HG02938 (cell line): ENCODE data around the gene GNA15.
A peak's percentile ranks its signal among the peaks of the same experiment; 100 is the strongest.
"Not testable (repeated sequence)": the region's sequence is repeated elsewhere in the genome, so short reads cannot be mapped to it uniquely, and the experiment has no call there.

Experiments used
- ATAC-seq: cut with Tn5 transposase; IDR thresholded peaks from one replicate; pipeline ENCODE4 v1.9.1; 2021; ENCODE audit warnings: mild to moderate bottlenecking, moderate library complexity; ENCODE audit not compliant: unreplicated experiment

GNA15 gene

DNA sequence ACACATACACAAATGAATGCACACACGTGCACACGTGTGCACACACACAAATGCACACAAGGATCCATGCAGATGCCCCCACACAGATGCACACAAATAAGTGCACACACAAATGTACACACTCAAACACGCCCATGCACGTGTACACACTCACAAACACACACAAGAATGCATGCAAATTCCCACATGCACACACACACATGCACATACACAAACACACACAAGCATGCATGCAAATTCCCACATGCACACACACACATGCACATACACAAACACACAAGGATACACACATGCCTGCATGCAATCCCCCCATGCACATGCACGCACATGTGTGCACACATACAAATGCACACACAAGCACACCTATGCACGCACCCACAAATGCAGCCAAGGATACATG is 13.3 kb downstream of the GNA15 start:
- ATAC-seq = no peak

- ATAC-seq = no peak
These were observed 14.0 kb downstream of the GNA15 start for GRCh38 chr19:3149526-3150505.

GRCh38 chr19:3150739-3151329 is 15.0 kb downstream of the GNA15 start:
- no peak for ATAC-seq

- no peak for ATAC-seq
These were observed 16.0 kb downstream of the GNA15 start for GRCh38 chr19:3151563-3152418.

- no peak for ATAC-seq
These were observed 16.6 kb downstream of the GNA15 start for GRCh38 chr19:3152419-3152780.

DNA sequence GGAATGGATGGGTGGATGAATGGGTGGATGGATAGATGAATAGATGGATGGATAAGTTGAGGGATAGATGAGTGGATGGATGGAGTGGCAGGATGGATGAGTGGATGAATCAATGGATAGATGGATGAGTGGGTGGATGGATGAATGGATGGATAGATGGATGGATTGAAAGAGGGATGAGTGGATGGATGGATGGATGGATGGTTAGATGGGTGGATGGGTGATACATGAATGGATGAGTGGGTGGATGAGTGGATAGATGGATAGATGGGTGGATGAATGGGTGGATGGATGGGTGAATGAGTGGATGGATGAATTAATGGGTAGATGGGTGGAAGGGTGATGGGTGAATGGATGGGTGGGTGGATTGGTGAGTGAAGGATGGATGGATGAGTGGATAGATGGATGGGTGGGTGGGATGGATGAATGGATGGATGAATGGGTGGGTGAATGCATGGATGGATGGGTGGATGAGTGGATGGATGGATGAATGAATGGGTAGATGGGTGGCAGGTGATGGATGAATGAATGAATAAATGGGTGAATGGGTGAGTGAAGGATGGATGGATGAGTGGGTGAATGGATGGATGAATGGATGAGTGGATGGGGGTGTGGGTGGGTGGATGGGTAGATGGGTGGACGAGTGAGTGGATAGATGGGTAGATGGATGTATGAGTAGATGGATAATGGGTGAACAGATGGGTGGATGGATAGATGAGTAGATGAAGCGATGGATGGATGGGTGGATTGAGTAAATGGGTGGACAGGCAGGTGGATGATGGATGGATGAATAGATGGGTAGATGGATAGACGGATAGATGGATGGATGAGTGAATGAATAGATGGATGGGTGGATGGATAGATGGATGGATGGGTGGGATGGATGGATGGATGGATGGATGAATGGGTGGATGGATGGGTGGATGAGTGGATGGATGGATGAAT is 17.7 kb downstream of the GNA15 start:
- no peak for ATAC-seq

GRCh38 chr19:3154447-3154846 is 18.6 kb downstream of the GNA15 start:
- ATAC-seq = not testable (repeated sequence)

DNA sequence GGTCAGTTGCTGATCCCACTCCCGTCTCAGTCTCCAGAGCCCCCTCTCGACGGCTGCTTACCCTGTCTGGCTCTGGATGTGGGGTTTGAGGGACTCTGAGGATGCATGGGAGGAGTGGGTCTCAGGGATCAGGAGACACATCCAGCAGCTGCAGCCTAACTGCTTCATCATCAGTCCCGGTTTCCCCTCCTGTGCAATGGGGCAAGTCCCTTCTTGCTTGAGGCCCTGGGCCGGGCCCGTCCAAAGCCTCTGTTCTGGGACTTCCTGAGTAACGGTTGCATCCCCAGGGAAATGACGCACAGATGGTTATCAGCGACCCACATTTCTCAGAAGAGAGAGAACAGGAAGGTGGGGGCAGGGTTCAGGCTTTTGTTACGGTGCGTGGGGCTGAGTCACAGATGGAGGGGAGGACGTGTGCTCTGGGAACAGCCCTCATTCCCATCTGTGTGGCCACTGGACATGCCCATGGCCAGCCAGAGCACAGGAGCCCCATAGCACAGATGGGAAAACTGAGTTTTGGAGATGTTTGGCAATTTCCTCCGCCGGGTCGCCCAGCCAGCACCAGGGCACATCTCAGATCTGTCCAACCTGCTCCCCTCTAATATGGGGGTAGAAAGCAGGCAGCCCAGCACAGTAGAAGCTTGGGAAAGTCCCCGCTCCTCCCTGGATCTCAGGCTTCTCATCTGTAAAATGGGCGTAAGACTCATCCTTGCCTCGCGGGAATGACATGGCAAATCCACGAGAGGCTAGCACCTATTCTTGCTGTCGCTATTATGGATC is 19.3 kb downstream of the GNA15 start:
- peak; percentile 62 for ATAC-seq

GRCh38 chr19:3157096-3157845 is 21.4 kb downstream of the GNA15 start:
- no peak for ATAC-seq

DNA sequence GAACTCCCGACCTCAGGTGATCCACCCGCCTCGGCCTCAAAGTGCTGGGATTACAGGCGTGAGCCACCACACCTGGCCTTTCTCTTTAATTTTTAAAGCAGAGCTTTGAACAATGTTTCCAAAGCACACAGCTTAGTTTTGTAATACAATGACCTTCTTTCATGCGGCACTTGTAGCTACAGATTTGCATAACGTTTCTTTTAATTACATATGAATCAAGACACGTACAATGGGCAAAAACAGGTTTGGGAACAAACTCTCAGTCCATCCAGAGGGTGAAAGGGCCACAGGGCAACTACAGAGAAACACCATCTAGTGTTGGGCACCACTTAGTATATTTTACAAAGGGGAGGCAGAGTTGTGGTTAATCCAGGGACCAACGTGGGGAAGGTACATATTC is 23.7 kb downstream of the GNA15 start:
- ATAC-seq = no peak

GRCh38 chr19:3160219-3160618 is 24.4 kb downstream of the GNA15 start:
- ATAC-seq = no peak

DNA sequence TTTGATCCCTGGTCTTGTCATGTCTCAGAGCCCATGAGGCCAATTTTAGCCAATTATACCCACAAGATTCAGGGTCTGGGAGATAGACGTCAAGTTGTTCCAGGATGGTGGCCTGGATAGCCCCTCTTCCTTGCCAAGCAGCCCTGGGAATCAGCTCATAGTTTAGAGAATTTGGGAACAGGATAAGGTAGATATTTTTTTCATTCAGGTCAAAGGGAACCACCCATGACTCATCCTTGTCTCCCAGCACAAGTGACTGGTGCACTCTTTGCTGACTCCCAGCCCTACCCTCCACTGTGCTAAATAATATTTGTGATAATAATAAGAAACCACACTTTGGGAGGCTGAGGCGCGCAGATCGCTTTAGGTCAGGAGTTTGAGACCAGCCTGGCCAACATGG is 25.6 kb downstream of the GNA15 start:
- ATAC-seq = no peak

DNA sequence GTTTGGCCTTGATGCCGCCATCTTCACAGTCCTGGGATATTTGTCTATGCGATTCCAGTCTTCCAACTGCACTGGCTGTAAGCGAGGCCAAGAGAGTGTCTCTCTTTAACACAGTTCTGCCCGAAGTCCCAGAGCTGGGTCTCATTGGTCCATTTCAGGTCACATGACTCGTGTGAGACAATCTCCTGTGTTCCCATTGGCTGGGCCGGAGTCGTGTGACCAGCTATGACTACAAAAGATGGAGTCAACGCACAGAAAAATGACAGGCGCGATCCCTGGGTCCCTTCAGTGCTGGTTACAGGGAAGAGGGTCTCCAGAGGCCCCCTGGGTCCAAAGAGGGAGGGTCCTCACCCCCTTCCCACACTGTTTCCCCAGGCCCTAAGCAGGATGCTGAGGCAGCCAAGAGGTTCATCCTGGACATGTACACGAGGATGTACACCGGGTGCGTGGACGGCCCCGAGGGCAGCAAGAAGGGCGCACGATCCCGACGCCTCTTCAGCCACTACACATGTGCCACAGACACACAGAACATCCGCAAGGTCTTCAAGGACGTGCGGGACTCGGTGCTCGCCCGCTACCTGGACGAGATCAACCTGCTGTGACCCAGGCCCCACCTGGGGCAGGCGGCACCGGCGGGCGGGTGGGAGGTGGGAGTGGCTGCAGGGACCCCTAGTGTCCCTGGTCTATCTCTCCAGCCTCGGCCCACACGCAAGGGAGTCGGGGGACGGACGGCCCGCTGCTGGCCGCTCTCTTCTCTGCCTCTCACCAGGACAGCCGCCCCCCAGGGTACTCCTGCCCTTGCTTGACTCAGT is 26.8 kb downstream of the GNA15 start:
- ATAC-seq = no peak

GRCh38 chr19:3163230-3163886 is 27.5 kb downstream of the GNA15 start:
- no peak for ATAC-seq

- ATAC-seq = no peak
These were observed 28.1 kb downstream of the GNA15 start for GRCh38 chr19:3163943-3164342.

- ATAC-seq = no peak
These were observed 31.9 kb downstream of the GNA15 start for GRCh38 chr19:3167533-3168272.
